ENCODE data around the gene DNAJA2. TPM values are rescaled to one million over a fixed set of nuclear protein-coding genes. Genes with fewer than 3 reads are reported as not detected.

DNAJA2 gene
- total and polyA plus RNA-seq, 9 of the 15 experiments (the other 6 are each of a cell fraction or from before 2014, with no cell fraction given): 24.1 to 75.9 (median 50.7) TPM

DNA sequence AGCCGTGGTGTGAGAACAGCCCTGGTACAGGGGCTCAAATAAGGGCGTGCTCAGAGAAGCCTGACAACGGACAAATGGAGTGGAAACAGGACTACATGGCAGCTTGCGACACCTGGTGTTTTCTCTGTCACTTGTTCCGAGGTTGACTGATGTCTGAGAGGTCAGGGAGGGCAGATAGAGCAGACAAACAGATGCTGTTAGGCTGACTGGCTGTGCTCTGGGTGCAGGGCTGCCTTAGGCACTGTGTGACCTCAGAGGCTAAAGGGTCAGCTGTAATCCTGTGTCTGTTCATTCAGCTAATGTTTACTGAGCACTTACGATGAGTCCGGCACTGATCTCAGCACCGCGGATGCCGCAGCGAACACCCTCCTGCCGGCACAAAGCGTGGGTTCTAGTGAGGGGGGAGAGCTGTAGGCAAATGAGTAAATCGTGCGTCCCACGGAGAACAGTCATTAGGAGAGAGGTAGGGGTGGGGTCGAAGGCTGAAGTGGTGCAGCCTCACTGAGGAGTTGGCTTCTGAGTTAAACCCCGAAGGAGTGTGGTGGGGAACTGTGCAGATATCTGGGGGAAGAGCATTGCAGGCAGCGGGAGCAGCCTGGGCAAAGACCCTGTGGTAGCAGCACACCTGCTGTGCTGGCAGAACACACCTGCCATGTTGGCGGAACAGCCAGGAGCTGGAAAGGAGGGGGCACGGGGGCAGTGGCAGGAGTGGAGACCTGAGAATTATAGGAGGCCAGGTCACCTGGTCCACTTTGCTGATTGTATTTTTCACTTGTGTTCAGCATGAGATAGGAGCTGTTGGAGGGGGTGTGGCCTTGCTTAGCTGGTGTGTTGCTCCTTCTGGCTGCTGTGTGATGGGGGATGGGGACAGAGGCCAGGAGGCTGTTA lies 54.3 kb downstream of the DNAJA2 start:
- H4K20me1 ChIP-seq (replicated peaks; ENCODE audit: control insufficient read depth, insufficient read depth, low read length): peaks cover 4% of the 10 kb centered on the region; the same call in 1 of the 2 replicates
- FAIRE-seq (peak; percentile 77), DNase-seq (ENCODE audit: extremely low read depth in 1 of 4, low spot score in 3 of 4) (peak; percentile 35 to 65 (median 44)), ATAC-seq (peak; percentile 67)
- ChIA-PET POLR2A (interaction anchor here (0.7 to 1.1 kb wide), 3 partner anchors 10 to 1238 kb away, joined by 3 to 5 read pairs (median 3); no protein-coding TSS in a partner anchor), CTCF (ENCODE audit: low intra/inter-chr PET ratio) (no interaction called here)
- H3K27ac ChIP-seq (ENCODE audit: extremely low read depth, low read depth, low read length): no peak overlapping the region
- intact Hi-C loops (cut with micrococcal nuclease) (no loop called here), in situ Hi-C loops (cut with MboI) (loop anchor here (25.0 kb wide), 1 partner anchor 257 kb away; no protein-coding TSS in a partner anchor)
- H3K27me3 ChIP-seq (ENCODE audit: control insufficient read depth in 2 of 2, insufficient read depth in 2 of 2, low read length in 2 of 2): no peaks in the 10 kb centered on the region
- no peaks in the 10 kb centered on the region for H3K79me2 ChIP-seq (ENCODE audit: control insufficient read depth, insufficient read depth, low read length)
- H3K36me3 ChIP-seq (ENCODE audit: control insufficient read depth, insufficient read depth, low read length): no peaks in the 10 kb centered on the region; the same call in 2 of the 3 replicates
- H3K4me1 ChIP-seq (replicated peaks in 1 of 2; ENCODE audit: control insufficient read depth in 2 of 2, insufficient read depth in 2 of 2, low read length in 2 of 2): peaks cover 7 to 18% of the 10 kb centered on the region in 2 experiments; a peak in 4 of 5 replicates
- H3K9ac ChIP-seq (ENCODE audit: insufficient read depth in 1 of 2, low read depth in 2 of 2, low read length in 2 of 2): peak overlapping the region in 1 of 2 experiments; percentile 39; a peak in 1 of 4 replicates
- H2AFZ ChIP-seq (ENCODE audit: low read depth, low read length): no peak overlapping the region
- H3K4me3 ChIP-seq: no peak overlapping the region
- H3K9me1 ChIP-seq (ENCODE audit: control insufficient read depth, insufficient read depth, low read length): no peaks in the 10 kb centered on the region
- WGBS (ENCODE audit: insufficient coverage, low coverage, missing lambda C conversion rate): 41% methylated on average over 20 of the region's 21 CpGs
- H3K4me2 ChIP-seq (ENCODE audit: insufficient read depth, low read length): no peak overlapping the region
- no peaks in the 10 kb centered on the region for H3K9me3 ChIP-seq (replicated peaks; ENCODE audit: control insufficient read depth, insufficient read depth, low read depth, low read length)
- BruUV-seq (replicated peaks): no TSS peak
- TF ChIP-seq PURB (CRISPR knock-in tag; IDR thresholded peaks at IDR 0.05; ENCODE audit: low read depth) (no peak), ZNF668 (CRISPR knock-in tag; IDR thresholded peaks at IDR 0.05) (no peak), HDAC6 (IDR thresholded peaks at IDR 0.05; ENCODE audit: low read depth, low read length) (no peak), CBFA2T2 (conservative IDR thresholded peaks at IDR 0.05) (peak; percentile 19), MTF1 (CRISPR knock-in tag; IDR thresholded peaks at IDR 0.05; ENCODE audit: borderline replicate concordance) (no peak), ZNF778 (CRISPR knock-in tag; IDR thresholded peaks at IDR 0.05) (no peak), TCF3 (CRISPR knock-in tag; IDR thresholded peaks at IDR 0.05) (0 out of 2 replicates have a peak, but pooled peaks have one; percentile 26), MEIS2 (IDR thresholded peaks at IDR 0.05; ENCODE audit: partially characterized antibody) (peak; percentile 60), FOXA3 (CRISPR knock-in tag; conservative IDR thresholded peaks at IDR 0.05 in 1 of 2, IDR thresholded peaks at IDR 0.05 in 1 of 2) (peak in 1 of 2 experiments; percentile 58; a peak in 1 of 4 replicates), FOXK2 (conservative IDR thresholded peaks at IDR 0.05 in 1 of 2, IDR thresholded peaks at IDR 0.05 in 1 of 2; ENCODE audit: low read depth in 2 of 2) (no peak), ZNF584 (CRISPR knock-in tag; IDR thresholded peaks at IDR 0.05; ENCODE audit: low read depth) (no peak), ZNF354B (CRISPR knock-in tag; IDR thresholded peaks at IDR 0.05) (no peak), TEAD1 (CRISPR knock-in tag; IDR thresholded peaks at IDR 0.05) (no peak), CBFA2T3 (IDR thresholded peaks at IDR 0.05) (peak; percentile 58)
- TF ChIP-seq, protein P1, sequence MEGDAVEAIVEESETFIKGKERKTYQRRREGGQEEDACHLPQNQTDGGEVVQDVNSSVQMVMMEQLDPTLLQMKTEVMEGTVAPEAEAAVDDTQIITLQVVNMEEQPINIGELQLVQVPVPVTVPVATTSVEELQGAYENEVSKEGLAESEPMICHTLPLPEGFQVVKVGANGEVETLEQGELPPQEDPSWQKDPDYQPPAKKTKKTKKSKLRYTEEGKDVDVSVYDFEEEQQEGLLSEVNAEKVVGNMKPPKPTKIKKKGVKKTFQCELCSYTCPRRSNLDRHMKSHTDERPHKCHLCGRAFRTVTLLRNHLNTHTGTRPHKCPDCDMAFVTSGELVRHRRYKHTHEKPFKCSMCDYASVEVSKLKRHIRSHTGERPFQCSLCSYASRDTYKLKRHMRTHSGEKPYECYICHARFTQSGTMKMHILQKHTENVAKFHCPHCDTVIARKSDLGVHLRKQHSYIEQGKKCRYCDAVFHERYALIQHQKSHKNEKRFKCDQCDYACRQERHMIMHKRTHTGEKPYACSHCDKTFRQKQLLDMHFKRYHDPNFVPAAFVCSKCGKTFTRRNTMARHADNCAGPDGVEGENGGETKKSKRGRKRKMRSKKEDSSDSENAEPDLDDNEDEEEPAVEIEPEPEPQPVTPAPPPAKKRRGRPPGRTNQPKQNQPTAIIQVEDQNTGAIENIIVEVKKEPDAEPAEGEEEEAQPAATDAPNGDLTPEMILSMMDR (IDR thresholded peaks at IDR 0.05 in 2 of 3, conservative IDR thresholded peaks at IDR 0.05 in 1 of 3; ENCODE audit: insufficient read depth in 2 of 3, low read depth in 1 of 3, low read length in 3 of 3): peak in 1 of 3 experiments; percentile 22; a peak in 2 of 6 replicates
- TF ChIP-seq, protein P2, sequence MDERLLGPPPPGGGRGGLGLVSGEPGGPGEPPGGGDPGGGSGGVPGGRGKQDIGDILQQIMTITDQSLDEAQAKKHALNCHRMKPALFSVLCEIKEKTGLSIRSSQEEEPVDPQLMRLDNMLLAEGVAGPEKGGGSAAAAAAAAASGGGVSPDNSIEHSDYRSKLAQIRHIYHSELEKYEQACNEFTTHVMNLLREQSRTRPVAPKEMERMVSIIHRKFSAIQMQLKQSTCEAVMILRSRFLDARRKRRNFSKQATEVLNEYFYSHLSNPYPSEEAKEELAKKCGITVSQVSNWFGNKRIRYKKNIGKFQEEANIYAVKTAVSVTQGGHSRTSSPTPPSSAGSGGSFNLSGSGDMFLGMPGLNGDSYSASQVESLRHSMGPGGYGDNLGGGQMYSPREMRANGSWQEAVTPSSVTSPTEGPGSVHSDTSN (CRISPR knock-in tag; IDR thresholded peaks at IDR 0.05; ENCODE audit: low read depth): no peak
- TF ChIP-seq, protein P2 (tag; conservative IDR thresholded peaks at IDR 0.05; ENCODE audit: low read depth): 0 out of 2 replicates have a peak, but pooled peaks have one; percentile 33
